Measurements from ENCODE around the gene INKA2.

Gene INKA2

GRCh38 chr1:111734426-111734825 lies 4.8 kb downstream of the INKA2 start:
- DNase-seq = no peak

GRCh38 chr1:111733992-111734341 lies 5.2 kb downstream of the INKA2 start:
- peak in 1 of 58 donors; percentile 45 for DNase-seq

- peak in 19 of 58 donors; percentile 14 to 53 (median 36) for DNase-seq
These were observed 5.8 kb downstream of the INKA2 start for GRCh38 chr1:111733183-111733991.

- no peak for DNase-seq
These were observed 6.5 kb downstream of the INKA2 start for GRCh38 chr1:111732718-111733117.

- DNase-seq = no peak
These were observed 7.2 kb downstream of the INKA2 start for GRCh38 chr1:111731956-111732355.

GRCh38 chr1:111730706-111731105 lies 8.5 kb downstream of the INKA2 start:
- DNase-seq = no peak

- peak in 1 of 58 donors; percentile 23 for DNase-seq
These were observed 9.1 kb downstream of the INKA2 start for GRCh38 chr1:111729946-111730681.

- DNase-seq = peak in 6 of 58 donors; percentile 26 to 53 (median 38)
These were observed 9.8 kb downstream of the INKA2 start for GRCh38 chr1:111729271-111729921.

- no peak for DNase-seq
These were observed 12.1 kb downstream of the INKA2 start for GRCh38 chr1:111727056-111727455.

- peak in 4 of 58 donors; percentile 14 to 33 (median 22) for DNase-seq
These were observed 14.0 kb downstream of the INKA2 start for GRCh38 chr1:111725192-111725591.

- DNase-seq = no peak
These were observed 15.3 kb downstream of the INKA2 start for GRCh38 chr1:111723871-111724270.

- DNase-seq = no peak
These were observed 15.9 kb downstream of the INKA2 start for GRCh38 chr1:111723091-111723806.

GRCh38 chr1:111720977-111721786 lies 18.0 kb downstream of the INKA2 start:
- peak in 2 of 58 donors; percentile 40 to 59 for DNase-seq

- no peak for DNase-seq
These were observed 18.8 kb downstream of the INKA2 start for GRCh38 chr1:111720274-111720976.

GRCh38 chr1:111719674-111720132 lies 19.5 kb downstream of the INKA2 start:
- DNase-seq = peak in 1 of 58 donors; percentile 23

- no peak for DNase-seq
These were observed 20.1 kb downstream of the INKA2 start for GRCh38 chr1:111719135-111719534.

GRCh38 chr1:111717450-111717849 lies 21.7 kb downstream of the INKA2 start:
- DNase-seq = no peak

GRCh38 chr1:111716333-111716732 lies 22.9 kb downstream of the INKA2 start:
- DNase-seq = no peak

- no peak for DNase-seq
These were observed 29.2 kb downstream of the INKA2 start for GRCh38 chr1:111709986-111710385.

GRCh38 chr1:111707906-111708305 lies 31.3 kb downstream of the INKA2 start:
- no peak for DNase-seq

Measured in anterior cingulate cortex (tissue), 58 donors.